CMK (cell line): ENCODE results near the gene KCNB1.

Experiments used
- DNase-seq: peaks from one replicate; pipeline ENCODE4 v3.0.0-alpha.2; 2010; ENCODE audit warnings: low read depth

Gene KCNB1

GRCh38 chr20:49409302-49409974, 73.0 kb downstream of the KCNB1 start:
- no peak for DNase-seq

- DNase-seq = no peak
These were observed 73.9 kb downstream of the KCNB1 start for GRCh38 chr20:49408509-49409104.

DNA sequence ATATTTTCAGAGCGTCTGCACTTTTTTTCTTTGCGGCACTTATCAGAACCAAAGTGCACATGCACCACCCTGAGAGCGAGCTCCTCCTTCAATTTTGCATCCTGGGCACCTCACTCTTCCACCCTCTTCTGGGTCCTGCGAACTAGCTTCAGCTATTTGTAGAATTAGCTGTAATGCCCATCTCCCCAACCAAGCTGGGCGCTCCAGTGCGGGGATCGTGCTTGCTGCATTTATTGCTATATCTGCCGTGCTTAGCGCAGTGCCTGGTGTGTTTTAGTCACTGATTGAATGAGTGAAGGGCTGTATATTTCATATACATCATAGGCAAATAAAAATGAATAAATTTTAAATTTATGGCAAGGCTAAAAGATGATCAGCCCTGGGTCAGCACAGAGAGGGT, 75.8 kb downstream of the KCNB1 start:
- DNase-seq = no peak

- DNase-seq = no peak
These were observed 76.8 kb downstream of the KCNB1 start for GRCh38 chr20:49405696-49406095.

DNA sequence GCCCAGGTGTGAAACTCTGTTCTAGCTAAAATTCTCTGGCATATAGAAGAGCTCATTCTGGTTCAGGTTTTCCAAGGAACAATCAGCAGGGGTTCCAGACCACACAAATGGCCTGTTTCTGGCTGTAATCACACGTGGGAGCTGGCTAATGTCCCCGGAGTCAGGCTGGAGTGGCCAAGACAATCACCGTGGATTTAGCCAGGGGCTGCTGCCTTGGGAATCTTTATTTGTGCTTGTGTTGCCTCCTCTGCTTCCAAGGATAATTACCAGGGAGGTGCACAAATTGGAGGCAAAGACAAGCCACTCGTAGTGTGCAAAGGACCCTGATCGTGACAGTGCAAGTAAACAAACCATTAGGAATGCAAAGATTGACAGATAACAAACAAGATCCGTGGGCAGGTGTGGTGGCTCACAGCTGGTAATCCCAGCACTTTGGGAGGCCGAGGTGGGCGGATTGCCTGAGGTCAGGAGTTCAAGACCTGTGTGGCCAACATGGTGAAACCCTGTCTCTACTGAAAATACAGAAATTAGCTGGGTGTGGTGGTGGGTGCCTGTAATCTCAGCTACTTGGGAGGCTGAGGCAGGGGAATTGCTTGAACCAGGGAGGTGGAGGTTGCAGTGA, 77.3 kb downstream of the KCNB1 start:
- no peak for DNase-seq

DNA sequence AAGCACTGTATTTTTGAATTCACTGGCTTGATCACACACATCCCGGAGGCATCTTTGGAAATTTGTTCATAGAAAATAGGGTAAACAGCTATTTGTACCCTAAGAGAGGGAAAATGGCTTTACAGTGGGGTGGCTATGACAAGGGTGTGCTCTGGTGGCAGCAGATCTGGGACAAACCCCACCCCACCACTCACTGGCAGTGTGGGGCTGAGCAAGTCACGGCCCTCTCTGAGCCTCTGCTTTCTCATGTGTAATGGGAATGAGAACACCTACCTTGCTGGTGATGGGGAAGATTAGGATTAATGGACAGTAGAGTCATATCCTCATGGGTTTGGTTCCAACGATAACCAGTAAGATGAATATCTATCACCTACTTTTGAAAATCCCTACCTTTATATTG, 78.0 kb downstream of the KCNB1 start:
- DNase-seq = no peak

DNA sequence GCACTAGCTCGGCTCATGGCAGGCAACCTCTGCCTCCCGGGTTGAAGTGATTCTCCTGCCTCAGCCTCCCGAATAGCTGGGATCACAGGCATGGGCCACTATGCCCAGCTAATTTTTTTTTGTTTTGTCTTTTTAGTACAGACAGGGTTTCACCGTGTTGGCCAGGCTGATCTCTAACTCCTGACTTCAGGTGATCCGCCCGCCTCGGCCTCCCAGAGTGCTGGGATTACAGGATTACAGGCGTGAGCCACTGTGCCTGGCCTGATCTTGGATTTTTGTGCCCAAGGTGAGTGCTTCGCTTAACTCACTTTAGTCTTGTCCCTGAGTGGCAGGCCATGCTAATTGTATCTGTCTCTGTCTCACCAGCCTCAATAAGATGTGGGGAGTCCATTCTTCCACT, 78.6 kb downstream of the KCNB1 start:
- no peak for DNase-seq

GRCh38 chr20:49403012-49403411, 79.5 kb downstream of the KCNB1 start:
- DNase-seq = no peak

- DNase-seq = no peak
These were observed 81.6 kb downstream of the KCNB1 start for GRCh38 chr20:49400904-49401303.

DNA sequence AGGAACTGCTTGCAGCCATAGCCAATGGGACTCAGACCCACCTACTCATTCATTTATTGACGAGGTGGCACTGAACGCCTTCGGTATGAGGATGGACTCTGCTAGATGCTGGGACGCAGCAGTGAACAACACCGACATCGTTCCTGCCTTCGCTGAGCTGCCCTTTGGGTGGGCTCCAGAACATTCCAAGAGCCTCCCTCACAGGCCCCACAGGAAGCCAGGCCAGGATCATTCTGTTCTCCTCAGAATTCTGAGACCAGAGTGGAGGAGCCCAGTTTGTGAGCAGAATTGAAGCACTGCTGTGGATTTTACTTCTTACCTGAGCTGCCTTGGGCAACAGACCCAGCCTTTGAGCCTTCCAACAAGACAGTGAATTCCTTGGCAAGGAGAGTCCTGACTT, 82.1 kb downstream of the KCNB1 start:
- no peak for DNase-seq

DNA sequence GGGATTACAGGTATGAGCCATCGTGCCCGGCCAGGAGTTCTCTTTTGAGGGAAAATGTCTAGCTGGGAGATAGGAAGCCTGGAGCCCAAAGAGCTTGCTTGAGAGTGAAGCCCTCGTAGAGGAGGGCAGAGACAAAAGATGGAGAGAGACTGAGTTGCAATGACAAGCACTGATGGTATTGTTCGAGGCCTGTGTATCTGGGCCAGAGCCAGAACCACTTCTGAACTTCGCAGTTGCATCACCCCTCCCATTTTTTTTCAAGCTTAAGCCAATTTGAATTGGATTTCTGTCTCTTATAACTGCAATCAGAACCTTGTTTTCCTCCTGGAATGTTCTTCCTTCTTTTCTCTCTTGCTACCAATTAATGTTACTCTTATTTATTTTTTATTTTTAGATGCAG, 83.1 kb downstream of the KCNB1 start:
- DNase-seq = no peak

- DNase-seq = no peak
These were observed 83.9 kb downstream of the KCNB1 start for GRCh38 chr20:49398401-49399144.

- no peak for DNase-seq
These were observed 84.9 kb downstream of the KCNB1 start for GRCh38 chr20:49397525-49397924.

DNA sequence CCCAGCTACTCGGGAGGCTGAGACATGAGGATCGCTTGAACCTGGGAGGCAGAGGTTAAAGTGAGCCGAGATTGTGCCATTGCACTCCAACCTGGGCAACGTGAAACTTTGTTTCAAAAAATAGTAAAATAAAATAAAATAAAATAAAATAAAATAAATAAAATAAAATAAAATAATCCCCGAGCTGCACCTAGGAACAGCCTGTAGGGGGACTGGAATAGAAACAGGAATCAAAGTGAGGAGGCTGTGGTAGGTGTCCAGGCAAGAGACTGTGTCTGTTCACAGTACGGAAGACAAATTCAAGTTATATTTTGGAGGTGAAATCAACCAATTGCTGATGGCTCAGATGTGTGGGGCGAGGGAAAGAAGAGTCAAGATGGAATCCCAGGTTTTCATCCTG, 86.2 kb downstream of the KCNB1 start:
- DNase-seq = no peak

DNA sequence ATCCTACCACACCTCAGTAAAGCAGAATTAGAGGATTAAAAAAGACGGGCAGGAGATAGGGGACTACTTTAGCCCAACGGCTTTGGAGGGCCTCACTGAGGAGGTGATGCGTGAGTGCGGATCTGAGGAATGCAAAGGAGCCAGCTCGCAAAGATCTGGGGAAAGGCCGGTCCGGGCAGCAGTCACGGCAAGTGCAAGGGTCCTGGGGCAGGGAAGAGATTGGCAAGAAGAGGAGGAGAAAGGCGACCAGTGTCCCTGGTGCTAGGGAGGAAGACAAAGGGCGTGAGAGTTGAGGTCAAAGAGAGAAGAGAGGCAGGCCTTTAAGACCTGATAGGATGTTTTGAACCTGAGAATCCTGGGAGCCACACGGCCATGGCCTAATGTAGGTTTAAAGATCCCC, 86.8 kb downstream of the KCNB1 start:
- no peak for DNase-seq

DNA sequence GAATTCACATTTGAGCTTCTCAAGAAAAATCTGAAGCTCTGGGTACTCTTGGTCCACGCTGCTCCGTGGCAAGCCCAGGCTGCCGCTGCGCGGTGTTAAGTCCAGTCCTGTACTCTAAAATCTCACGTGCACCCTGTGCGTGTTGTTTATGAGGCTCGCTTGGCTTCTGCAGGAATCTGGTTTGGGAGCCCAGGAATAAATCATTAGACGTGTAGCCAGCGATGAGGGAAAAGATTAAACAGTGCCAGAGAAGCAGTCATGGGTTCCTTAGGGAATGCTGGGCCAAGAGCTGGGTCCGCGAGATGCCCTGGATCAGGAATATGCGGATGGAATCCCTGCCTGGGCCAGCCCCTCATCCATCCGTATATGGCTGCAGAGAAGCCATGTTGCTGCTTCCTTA, 87.3 kb downstream of the KCNB1 start:
- DNase-seq = no peak

DNA sequence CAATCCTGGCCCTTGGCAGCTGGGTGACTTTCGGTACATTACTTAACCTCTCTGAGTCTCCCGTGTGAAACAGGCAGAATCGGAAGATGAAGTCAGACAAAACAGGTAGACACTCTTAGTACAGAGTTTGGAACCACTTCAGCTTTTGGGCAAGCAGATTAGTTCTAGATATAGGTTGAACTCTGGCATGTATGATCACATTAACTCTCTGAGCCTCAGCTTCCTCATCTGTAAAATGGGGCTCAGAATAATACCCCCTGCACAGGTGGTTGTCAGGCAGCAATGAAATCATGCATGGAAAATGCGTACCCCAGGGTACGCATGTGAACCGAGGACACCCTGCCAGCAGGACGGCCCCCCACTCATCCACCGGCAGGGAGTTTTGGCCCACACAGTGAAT, 87.7 kb downstream of the KCNB1 start:
- no peak for DNase-seq

DNA sequence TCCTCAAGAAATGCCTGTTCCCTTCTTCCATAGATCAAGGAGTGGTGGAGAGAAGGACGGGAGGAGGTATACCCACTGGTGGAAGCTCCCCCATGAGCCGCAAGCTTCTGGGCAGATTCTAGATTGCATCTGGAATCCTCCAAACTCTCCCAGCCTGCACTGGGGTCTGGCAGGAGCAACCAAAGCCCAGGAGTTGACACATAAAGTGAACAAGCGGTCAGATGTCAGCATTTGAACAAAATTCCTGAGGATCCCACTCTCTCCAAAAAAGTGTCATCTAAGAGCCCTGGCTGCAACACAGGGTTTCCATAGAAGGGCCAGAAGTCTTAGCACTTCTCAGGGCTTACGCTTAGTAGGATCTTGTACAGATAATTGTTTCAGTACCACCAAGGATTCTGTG, 88.2 kb downstream of the KCNB1 start:
- DNase-seq = no peak

DNA sequence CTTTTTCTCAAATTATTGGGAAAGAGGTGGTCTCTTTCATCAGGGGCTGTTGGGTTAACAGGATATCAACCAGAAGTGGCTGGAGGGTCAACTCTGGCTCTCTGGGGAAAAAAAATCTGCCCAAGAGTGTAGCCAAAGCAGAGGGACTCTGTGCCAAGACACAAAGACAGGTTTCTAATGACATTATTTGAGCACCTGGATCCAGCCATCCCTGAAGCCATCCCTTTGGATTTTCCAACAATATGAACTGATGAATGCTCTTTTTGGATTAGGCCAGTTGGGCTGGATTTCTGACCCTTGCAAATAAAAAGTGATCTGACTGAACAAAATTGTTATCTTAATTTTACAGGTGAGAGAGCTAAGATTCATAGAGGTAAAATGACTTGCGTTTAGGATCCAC, 88.7 kb downstream of the KCNB1 start:
- no peak for DNase-seq

- DNase-seq = no peak
These were observed 89.7 kb downstream of the KCNB1 start for GRCh38 chr20:49392745-49393144.

DNA sequence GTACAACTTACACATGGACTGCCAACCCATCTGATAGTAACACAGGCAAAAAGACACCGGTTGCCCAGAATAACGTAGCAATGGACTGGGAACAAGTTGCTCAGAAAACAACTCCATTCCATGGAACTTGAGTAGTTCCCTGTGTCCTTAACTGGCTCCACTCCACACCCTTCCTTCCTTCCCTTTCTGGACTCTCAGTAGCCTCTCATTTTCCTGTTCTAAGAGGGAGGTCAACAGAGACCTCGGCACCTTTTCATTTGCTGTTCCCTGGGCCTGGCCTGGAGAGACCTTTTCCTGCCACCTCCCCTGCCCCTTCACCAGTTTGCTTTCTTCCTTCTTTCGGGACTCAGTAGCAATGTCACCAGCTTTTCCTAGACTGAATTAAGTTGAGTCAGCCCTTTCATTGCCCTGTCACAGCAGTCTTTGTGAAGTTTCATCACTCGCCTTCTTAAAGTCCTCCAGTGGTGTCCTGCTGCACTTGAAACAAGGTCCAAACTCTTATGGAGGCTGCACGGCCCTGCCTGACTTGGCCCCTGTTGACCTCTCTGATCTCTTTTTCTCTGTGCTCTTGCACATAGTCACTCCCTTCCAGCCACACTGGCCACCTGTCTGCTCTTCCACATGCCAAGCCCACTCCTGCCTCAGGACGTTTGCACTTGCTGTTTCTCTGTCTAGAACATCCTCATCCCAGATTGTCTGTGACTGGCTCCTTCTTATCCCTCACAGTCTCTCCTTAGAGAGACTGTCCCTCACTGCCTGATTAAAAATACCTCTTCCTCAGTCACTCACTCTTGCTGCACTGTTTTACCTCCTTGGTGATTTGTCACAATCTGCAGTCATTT, 90.8 kb downstream of the KCNB1 start:
- no peak for DNase-seq

GRCh38 chr20:49389854-49390253, 92.6 kb downstream of the KCNB1 start:
- DNase-seq = no peak
